Measurements from ENCODE around the gene ALDH2.
"Not testable (repeated sequence)": the region's sequence is repeated elsewhere in the genome, so short reads cannot be mapped to it uniquely, and the experiment has no call there.

Gene ALDH2

DNA sequence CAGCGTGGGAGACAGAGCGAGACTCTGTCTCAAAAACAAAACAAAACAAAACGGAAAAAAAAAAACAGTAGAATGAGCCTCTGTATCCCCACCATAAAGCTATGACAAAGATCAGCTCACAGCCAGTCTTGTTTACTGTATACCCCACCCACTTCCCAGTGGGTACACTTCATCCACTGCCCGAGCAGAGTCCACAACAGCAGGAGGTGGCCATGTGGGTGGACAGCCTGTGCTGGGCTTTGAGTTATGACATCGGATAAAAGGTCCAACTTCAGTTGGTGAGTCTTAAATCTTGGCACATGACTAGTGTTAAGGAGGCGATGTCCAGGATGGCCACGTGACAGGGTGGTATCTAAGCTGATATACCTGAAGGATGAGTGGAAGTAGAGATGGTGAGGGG, 40.5 kb downstream of the ALDH2 start:
- TF ChIP-seq CTCF (conservative IDR thresholded peaks at IDR 0.05; ENCODE audit: low read length) = no peak
- H3K4me3 ChIP-seq (ENCODE audit: low read length) = no peak overlapping the region
- DNase-seq (ENCODE audit: low read depth) = no peak

DNA sequence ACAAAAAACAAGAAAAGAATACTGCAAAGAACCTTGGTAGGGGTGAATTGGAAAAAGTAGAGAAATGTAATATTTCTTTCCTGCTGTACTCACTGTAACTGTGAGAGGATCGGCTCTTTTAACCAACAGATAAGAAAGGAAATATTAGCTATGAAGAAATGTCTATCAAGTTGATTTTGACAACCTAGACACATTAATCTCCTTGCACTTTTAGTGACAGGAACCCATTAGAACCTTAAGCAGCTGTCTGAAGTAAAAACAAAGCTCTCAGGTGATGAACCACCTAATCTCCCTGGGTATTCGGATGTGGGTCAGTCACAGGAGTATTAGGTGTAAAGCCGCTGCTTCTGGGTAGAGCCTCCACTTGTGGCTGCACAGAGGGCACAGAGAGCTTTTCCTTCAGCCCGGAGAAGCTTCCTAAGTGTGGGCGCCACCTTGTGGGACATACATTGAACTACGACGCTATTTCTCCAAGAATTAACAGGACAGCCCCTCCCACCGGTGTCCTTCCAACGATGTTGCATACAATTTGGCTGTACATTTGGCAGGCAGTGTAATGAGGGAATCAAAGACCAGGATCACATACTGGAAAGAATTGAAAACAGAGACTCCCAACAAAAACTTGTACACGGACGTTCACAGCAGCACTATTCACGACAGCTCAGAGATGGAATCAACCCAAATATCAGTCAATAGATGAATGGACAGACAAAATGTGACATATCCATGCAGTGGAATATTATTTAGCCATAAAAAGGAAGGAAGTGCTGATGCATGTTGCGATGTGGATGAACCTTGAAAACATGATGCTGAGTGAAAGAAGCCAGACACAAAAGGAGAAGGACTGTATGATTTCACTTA, 46.4 kb downstream of the ALDH2 start:
- no peak overlapping the region for H3K4me3 ChIP-seq (ENCODE audit: low read length)
- TF ChIP-seq CTCF (conservative IDR thresholded peaks at IDR 0.05; ENCODE audit: low read length) = peak; percentile 87
- DNase-seq (ENCODE audit: low read depth) = peak; percentile 82

- no peak overlapping the region for H3K4me3 ChIP-seq (ENCODE audit: low read length)
- TF ChIP-seq CTCF (conservative IDR thresholded peaks at IDR 0.05; ENCODE audit: low read length) = no peak
- DNase-seq (ENCODE audit: low read depth) = no peak
These were observed 49.4 kb downstream of the ALDH2 start for GRCh38 chr12:111816065-111816615.

GRCh38 chr12:111816898-111817297, 50.2 kb downstream of the ALDH2 start:
- H3K4me3 ChIP-seq (ENCODE audit: low read length); DNase-seq (ENCODE audit: low read depth): not testable (repeated sequence)

DNA sequence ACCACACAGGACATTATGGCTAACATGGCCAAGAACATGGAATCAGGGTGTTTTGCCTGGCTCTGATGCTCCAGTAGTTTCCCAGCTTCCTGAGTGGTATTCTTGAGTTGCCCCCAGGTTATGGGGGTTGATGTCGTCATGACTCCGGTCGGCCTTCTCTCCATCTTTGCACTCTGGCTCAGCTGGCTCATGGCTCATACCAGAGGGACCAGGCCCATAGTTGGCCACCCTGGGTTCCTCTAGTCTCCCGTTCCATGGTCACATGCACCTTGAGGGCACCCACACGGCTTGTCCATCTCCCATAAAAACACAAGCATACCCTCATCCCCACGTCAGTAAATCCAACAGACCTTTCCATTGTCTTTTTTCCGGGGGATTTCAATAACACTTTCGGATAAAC, 51.6 kb downstream of the ALDH2 start:
- H3K4me3 ChIP-seq (ENCODE audit: low read length) = no peak overlapping the region
- TF ChIP-seq CTCF (conservative IDR thresholded peaks at IDR 0.05; ENCODE audit: low read length) = no peak
- DNase-seq (ENCODE audit: low read depth) = no peak

DNA sequence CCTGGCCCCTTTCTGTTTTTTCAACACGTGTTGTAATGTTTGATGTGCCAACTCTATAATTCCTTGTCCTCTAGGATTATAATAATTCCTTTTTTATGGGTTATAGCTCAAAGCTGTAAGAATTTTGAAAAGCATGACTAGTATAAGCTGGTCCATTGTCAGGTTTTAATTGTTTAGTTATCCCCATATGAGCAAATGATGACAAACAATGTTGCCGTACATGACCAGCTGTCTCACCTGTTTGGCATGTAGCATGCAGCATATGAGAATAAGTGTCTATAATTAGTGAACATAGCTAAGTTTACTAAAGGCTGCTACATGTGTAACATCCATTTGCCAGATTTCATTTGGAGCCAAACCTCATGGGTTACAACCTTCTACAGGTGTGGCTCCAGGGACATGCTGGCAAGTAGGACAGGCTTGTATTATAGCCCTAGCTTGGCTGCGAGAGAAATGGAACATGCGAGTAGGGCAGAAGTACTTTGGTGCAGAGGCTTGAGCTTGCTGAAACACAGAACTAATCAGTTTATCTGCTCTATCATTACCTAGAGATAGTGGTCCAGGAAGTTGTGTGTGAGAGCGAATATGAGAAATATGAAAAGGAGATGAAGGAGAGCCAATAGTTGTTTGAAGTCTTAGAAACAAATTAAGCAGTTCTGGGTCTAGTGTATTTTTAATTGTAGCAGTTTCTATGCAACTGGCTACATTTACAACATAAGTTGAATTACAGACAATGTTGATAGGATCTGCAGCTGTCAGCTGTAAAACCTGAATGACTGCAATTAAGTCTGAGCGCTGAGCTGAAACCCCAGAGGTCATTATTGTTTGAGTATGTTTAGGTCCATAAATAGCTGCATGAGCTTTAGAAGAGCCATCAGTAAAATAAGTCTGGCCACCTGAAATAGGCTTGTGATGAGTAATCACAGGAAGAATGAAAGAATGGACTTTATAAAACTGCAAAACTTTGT, 52.7 kb downstream of the ALDH2 start:
- TF ChIP-seq CTCF (conservative IDR thresholded peaks at IDR 0.05; ENCODE audit: low read length) = no peak
- H3K4me3 ChIP-seq (ENCODE audit: low read length) = no peak overlapping the region
- DNase-seq (ENCODE audit: low read depth) = no peak

GRCh38 chr12:111820828-111821227, 54.1 kb downstream of the ALDH2 start:
- not testable (repeated sequence) for H3K4me3 ChIP-seq (ENCODE audit: low read length); DNase-seq (ENCODE audit: low read depth)
